Transverse colon (tissue), 4 donors: Measurements from ENCODE around the gene THSD8. TPM values are rescaled to one million over a fixed set of nuclear protein-coding genes. Genes with fewer than 3 reads are reported as not detected.
"Not testable (repeated sequence)": the region's sequence is repeated elsewhere in the genome, so short reads cannot be mapped to it uniquely, and the experiment has no call there.

Experiments
- DNase-seq: peaks from one replicate; pipeline ENCODE4 v3.0.0-alpha.2; 2019
- H3K27ac ChIP-seq, 4 donors: fragments of 200-600 bp; sonication (generic); 2 replicates each; pipeline ENCODE4 v1.5.1; 2016 to 2018; ENCODE audit warnings: inconsistent platforms in 4 of 4
- H3K27me3 ChIP-seq: fragments of 200-600 bp; sonication (generic); 2 replicates; pipeline ENCODE4 v1.5.1; 2017; ENCODE audit warnings: inconsistent platforms
- H3K36me3 ChIP-seq, 4 donors: fragments of 200-600 bp; sonication (generic); 2 replicates each; pipeline ENCODE4 v1.5.1; 2017 to 2019; ENCODE audit warnings: inconsistent platforms in 4 of 4
- H3K4me1 ChIP-seq, 4 donors: fragments of 200-600 bp; sonication (generic); 2 replicates each; pipeline ENCODE4 v1.5.1; 2017 to 2020; ENCODE audit warnings: inconsistent platforms in 4 of 4
- H3K4me3 ChIP-seq, 4 donors: fragments of 200-600 bp; sonication (generic); 1 replicate in 1 of 4; 2 replicates in 3 of 4; pipeline versions ENCODE4 v1.5.1 to v1.6.1; 2017 to 2019; ENCODE audit warnings: inconsistent platforms in 4 of 4
- H3K9me3 ChIP-seq, 2 donors: fragments of 200-600 bp; sonication (generic); 2 replicates each; pipeline ENCODE4 v1.5.1; 2017 to 2019; ENCODE audit warnings: inconsistent platforms in 2 of 2
- CTCF ChIP-seq, 5 experiments: fragments of 200-600 bp in 3 of 5; fragments of 450-650 bp in 2 of 5; sonication (generic) in 3 of 5; IDR thresholded peaks; 1 replicate in 2 of 5; 2 replicates in 3 of 5; pipeline ENCODE4 v1.5.1; 2016 to 2017; ENCODE audit warnings: antibody characterized with exemption in 5 of 5, inconsistent platforms in 3 of 5, mild to moderate bottlenecking in 2 of 5, moderate library complexity in 1 of 5
- EP300 ChIP-seq: sonication (generic); formaldehyde crosslinking; IDR thresholded peaks from one replicate; pipeline ENCODE4 v1.6.1; 2017; ENCODE audit warnings: antibody characterized with exemption, low read depth
- POLR2A ChIP-seq: fragments of 450-650 bp; IDR thresholded peaks from one replicate; pipeline ENCODE4 v1.6.1; 2016; ENCODE audit warnings: antibody characterized with exemption, mild to moderate bottlenecking, moderate library complexity
- POLR2AphosphoS5 ChIP-seq, 3 donors: sonication (generic); formaldehyde crosslinking; IDR thresholded peaks; one replicate each; pipeline ENCODE4 v1.6.1; 2016; ENCODE audit warnings: antibody characterized with exemption in 3 of 3
- WGBS, 2 donors: methylation state at CpG; one replicate each; pipeline ENCODE4 v1.1.5; 2018; ENCODE audit warnings: low coverage in 1 of 2; 5-methylcytosine and 5-hydroxymethylcytosine counted together
- in situ Hi-C, 4 donors: fragments of 200-750 bp; cut with MboI; loops; one replicate each; pipeline versions ENCODE4 v1.15.0 to v1.15.1; 2017; ENCODE audit warnings: low sequenced_read_pairs in 3 of 4, low pct_ligation_motif_present in 1 of 4, low pct_unique_long_range_greater_than_20kb in 1 of 4
- intact Hi-C: fragments of 100-400 bp; cut with DNase I; formaldehyde crosslinking; loops from one replicate; pipeline ENCODE4 v1.15.1; 2023; ENCODE audit warnings: low total_unique reads
- total RNA-seq, 4 donors: library from RNA; depleted of rRNA; stranded (reverse); fragments of >200 nt; gene quantifications; one replicate each; pipeline ENCODE4 v1.1.0, GENCODE V29; 2016

THSD8 gene
- total RNA-seq, 4 donors from 2014 or later = 1.6 TPM; not detected in 3

DNA sequence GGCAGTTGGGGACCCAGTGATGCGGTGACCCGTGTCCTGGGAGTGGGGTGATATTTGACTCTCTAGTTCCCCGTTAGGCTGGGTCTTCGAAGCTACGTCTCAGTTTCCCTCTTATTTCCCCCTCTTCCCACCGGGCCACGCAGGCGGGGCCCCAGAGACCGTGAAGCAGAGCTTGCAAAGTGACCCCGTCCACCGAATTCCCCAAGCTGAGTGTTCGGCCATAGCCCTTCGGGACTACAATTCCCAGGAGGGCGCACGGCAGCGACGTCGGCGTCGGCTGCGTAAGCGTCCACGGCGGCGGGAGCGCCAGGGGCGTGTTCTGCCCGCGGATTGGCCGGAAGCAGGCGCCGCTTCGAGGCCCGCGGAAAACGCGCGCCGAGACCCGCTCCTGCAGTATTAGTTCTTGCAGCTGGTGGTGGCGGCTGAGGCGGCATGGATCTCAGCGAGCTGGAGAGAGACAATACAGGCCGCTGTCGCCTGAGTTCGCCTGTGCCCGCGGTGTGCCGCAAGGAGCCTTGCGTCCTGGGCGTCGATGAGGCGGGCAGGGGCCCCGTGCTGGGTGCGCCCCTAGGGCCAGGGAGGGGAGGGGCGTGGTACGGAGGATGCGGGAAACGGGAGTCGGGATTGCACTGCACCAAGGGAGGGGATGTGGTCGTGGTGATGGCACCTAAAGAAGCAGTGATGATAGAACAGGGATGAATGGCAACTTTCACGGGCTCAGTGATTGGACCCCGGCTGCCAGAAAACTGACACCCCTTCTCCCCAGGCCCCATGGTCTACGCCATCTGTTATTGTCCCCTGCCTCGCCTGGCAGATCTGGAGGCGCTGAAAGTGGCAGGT, 4.6 kb downstream of the THSD8 start, which contains the start of gene RNASEH2A:
Gene RNASEH2A, plus strand, starts transcription at position 343 of the 840 bp plus-strand sequence. Its CDS starts 90 bp downstream, at position 433.
- Histone ChIP-seq H3K27ac (peak within 1 kb of the TSS; percentile 63 to 83 (median 71)), H3K27me3 (no peaks in the 10 kb centered on the region), H3K9me3 (no peaks in the 10 kb centered on the region), H3K36me3 (no peaks in the 10 kb centered on the region), H3K4me1 (peaks cover 10 to 20% (median 17%) of the 10 kb centered on the region in 4 donors), H3K4me3 (peak within 1 kb of the TSS; percentile 38 to 61 (median 46))
- TF ChIP-seq POLR2AphosphoS5 (IDR thresholded peaks at IDR 0.05) (peak in 2 of 3 donors; percentile 21 to 54), POLR2A (no peak), CTCF (IDR thresholded peaks at IDR 0.05) (peak in 2 of 5 experiments; percentile 6 to 17)
- peak; percentile 92 for DNase-seq
- WGBS, 2 donors = 4 to 15% methylated on average over 6 to 66 of the region's 66 CpGs
- intact Hi-C loops (no loop called here), in situ Hi-C loops (no loop called here)

GRCh38 chr19:12815088-12815487, 13.2 kb downstream of the THSD8 start:
- no peak overlapping the region for H3K27ac ChIP-seq
- H3K4me3 ChIP-seq = no peak overlapping the region
- intact Hi-C loops = no loop called here
- no peaks in the 10 kb centered on the region for H3K4me1 ChIP-seq
- TF ChIP-seq POLR2A = no peak
- no peak for TF ChIP-seq CTCF (IDR thresholded peaks at IDR 0.05)
- TF ChIP-seq EP300 = no peak
- no peak for TF ChIP-seq POLR2AphosphoS5 (IDR thresholded peaks at IDR 0.05)
- H3K36me3 ChIP-seq = no peaks in the 10 kb centered on the region
- in situ Hi-C loops = no loop called here
- no peak for DNase-seq
- WGBS, 2 donors = 92 to 98% methylated on average over 6 to 7 of the region's 7 CpGs
- no peaks in the 10 kb centered on the region for H3K27me3 ChIP-seq
- no peaks in the 10 kb centered on the region for H3K9me3 ChIP-seq

DNA sequence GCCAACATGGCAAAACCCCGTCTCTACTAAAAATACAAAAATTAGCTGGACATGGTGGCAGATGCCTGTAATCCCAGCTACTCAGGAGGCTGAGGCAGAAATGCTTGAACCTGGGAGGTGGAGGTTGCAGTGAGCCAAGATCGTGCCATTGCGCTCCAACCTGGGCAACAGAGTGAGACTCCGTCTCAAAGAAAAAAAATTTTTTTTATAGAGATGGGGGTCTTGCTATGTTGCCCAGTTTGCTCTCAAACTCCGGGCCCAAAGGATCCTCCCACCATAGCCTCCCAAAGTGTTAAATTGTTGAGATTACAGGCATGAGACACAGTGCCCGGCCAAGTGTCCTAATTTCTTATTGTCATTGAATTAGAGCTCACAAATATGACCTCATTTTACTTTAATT, 15.3 kb downstream of the THSD8 start:
- in situ Hi-C loops, H3K27me3 ChIP-seq, H3K9me3 ChIP-seq, H3K4me3 ChIP-seq, intact Hi-C loops, DNase-seq, H3K4me1 ChIP-seq, H3K27ac ChIP-seq, H3K36me3 ChIP-seq: not testable (repeated sequence)
- WGBS, 2 donors = 84 to 89% methylated on average over 2 to 6 of the region's 6 CpGs

DNA sequence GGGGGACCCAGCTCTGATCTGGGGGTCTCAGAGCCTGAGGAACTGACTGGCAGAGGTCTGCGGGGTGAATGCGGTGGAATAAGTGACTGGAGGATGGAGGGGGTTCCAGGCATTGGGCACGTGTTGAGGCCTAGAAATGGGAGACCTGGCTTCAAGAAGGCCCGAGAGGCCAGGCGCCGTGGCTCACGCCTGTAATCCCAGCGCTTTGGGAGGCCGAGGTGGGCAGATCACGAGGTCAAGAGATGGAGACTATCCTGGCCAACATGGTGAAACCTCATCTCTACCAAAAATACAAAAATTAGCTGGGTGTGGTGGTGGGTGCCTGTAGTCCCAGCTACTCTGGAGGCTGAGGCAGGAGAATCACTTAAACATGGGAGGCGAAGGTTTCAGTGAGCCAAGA, 15.9 kb downstream of the THSD8 start:
- H3K9me3 ChIP-seq, H3K4me1 ChIP-seq, H3K27me3 ChIP-seq, H3K27ac ChIP-seq, DNase-seq, H3K36me3 ChIP-seq, intact Hi-C loops, H3K4me3 ChIP-seq, in situ Hi-C loops: not testable (repeated sequence)
- 90% methylated on average over 1 to 11 of the region's 11 CpGs for whole genome bisulfite sequencing, 2 donors

- 80 to 87% methylated on average over 1 to 2 of the region's 2 CpGs for WGBS, 2 donors
- no peak for DNase-seq
- in situ Hi-C loops = no loop called here
- intact Hi-C loops = no loop called here
- Histone ChIP-seq H3K27me3 (peaks cover 31% of the 10 kb centered on the region), H3K9me3 (no peaks in the 10 kb centered on the region), H3K4me1 (peaks cover 0 to 7% (median 6%) of the 10 kb centered on the region in 4 donors), H3K4me3 (no peak overlapping the region), H3K36me3 (no peaks in the 10 kb centered on the region), H3K27ac (no peak overlapping the region)
- TF ChIP-seq POLR2AphosphoS5 (IDR thresholded peaks at IDR 0.05) = no peak
- TF ChIP-seq CTCF (IDR thresholded peaks at IDR 0.05) = no peak
- no peak for TF ChIP-seq POLR2A
- TF ChIP-seq EP300 = no peak
Observed at GRCh38 chr19:12821761-12822160, 19.9 kb downstream of the THSD8 start.
